Liver (tissue), 9 donors: ENCODE results near the gene IGF1R. TPM values are rescaled to one million over a fixed set of nuclear protein-coding genes. Genes with fewer than 3 reads are reported as not detected.

ENCODE experiments used
- DNase-seq: peaks from one replicate; pipeline ENCODE4 v3.0.0-alpha.2; 2017; ENCODE audit warnings: low spot score
- H3K27ac ChIP-seq, 2 donors: one replicate each; pipeline ENCODE4 v1.7.0; 2013; ENCODE audit warnings: inconsistent platforms in 2 of 2, low read length in 2 of 2, control low read depth in 1 of 2, low read depth in 1 of 2, mild to moderate bottlenecking in 1 of 2
- H3K27me3 ChIP-seq, 4 donors: one replicate each; pipeline versions ENCODE4 v1.6.1 to v1.7.0; 2013; ENCODE audit warnings: low read length in 3 of 4, inconsistent platforms in 1 of 4, mild to moderate bottlenecking in 1 of 4, moderate library complexity in 1 of 4; ENCODE audit not compliant: control insufficient read depth in 4 of 4, insufficient read depth in 4 of 4
- H3K36me3 ChIP-seq, 4 donors: one replicate each; pipeline versions ENCODE4 v1.6.1 to v1.7.0; 2013; ENCODE audit warnings: low read length in 3 of 4, mild to moderate bottlenecking in 3 of 4, low read depth in 1 of 4, moderate library complexity in 1 of 4; ENCODE audit not compliant: control insufficient read depth in 4 of 4, insufficient read depth in 3 of 4
- H3K4me1 ChIP-seq, 4 donors: one replicate each; pipeline versions ENCODE4 v1.6.1 to v1.7.0; 2013; ENCODE audit warnings: low read length in 3 of 4, mild to moderate bottlenecking in 3 of 4, moderate library complexity in 1 of 4; ENCODE audit not compliant: control insufficient read depth in 4 of 4, insufficient read depth in 4 of 4
- H3K4me3 ChIP-seq, 3 donors: one replicate each; pipeline versions ENCODE4 v1.6.1 to v1.7.0; 2013; ENCODE audit warnings: low read length in 3 of 3, control low read depth in 1 of 3, low read depth in 1 of 3, mild to moderate bottlenecking in 1 of 3
- H3K9ac ChIP-seq, 2 donors: one replicate each; pipeline ENCODE4 v1.7.0; 2013; ENCODE audit warnings: low read length in 2 of 2, mild to moderate bottlenecking in 2 of 2, moderate library complexity in 2 of 2, control low read depth in 1 of 2, low read depth in 1 of 2
- H3K9me3 ChIP-seq, 4 donors: one replicate each; pipeline versions ENCODE4 v1.6.1 to v1.7.0; 2013; ENCODE audit warnings: low read length in 3 of 4; ENCODE audit not compliant: control insufficient read depth in 4 of 4
- FOXA2 ChIP-seq: IDR thresholded peaks from 2 replicates; pipeline ENCODE4 v1.6.1; 2016; ENCODE audit warnings: antibody characterized with exemption
- HNF4A ChIP-seq, 2 donors: conservative IDR thresholded peaks; 2 replicates each; pipeline ENCODE4 v1.6.1; 2016; ENCODE audit warnings: antibody characterized with exemption in 2 of 2, mild to moderate bottlenecking in 2 of 2
- HNF4G ChIP-seq: IDR thresholded peaks from 2 replicates; pipeline ENCODE4 v1.6.1; 2016; ENCODE audit warnings: antibody characterized with exemption
- JUND ChIP-seq, 2 donors: IDR thresholded peaks; 2 replicates each; pipeline ENCODE4 v1.6.1; 2016; ENCODE audit warnings: antibody characterized with exemption in 2 of 2
- RAD21 ChIP-seq, 2 donors: IDR thresholded peaks; 2 replicates each; pipeline ENCODE4 v1.6.1; 2016; ENCODE audit warnings: antibody characterized with exemption in 2 of 2, mild to moderate bottlenecking in 2 of 2
- RXRA ChIP-seq, 2 donors: IDR thresholded peaks; 2 replicates each; pipeline ENCODE4 v1.6.1; 2017 to 2018; ENCODE audit warnings: antibody characterized with exemption in 2 of 2, mild to moderate bottlenecking in 1 of 2
- SP1 ChIP-seq: IDR thresholded peaks from 2 replicates; pipeline ENCODE4 v1.6.1; 2018; ENCODE audit warnings: antibody characterized with exemption, mild to moderate bottlenecking
- WGBS: extraction: QIAGEN DNeasy Blood & Tissue Kit; methylation state at CpG from one replicate; pipeline ENCODE4 v1.1.7; 2013; 5-methylcytosine and 5-hydroxymethylcytosine counted together
- polyA plus RNA-seq, 2 donors: library from polyadenylated mRNA; stranded (reverse) in 1 of 2; unstranded in 1 of 2; fragments of 200-250 nt in 1 of 2; fragments of >200 nt in 1 of 2; fragmentation: Nextera tagmentation in 1 of 2; extraction: Ambion mirVana in 1 of 2; gene quantifications; one replicate each; pipeline versions ENCODE4 v1.2.1 to v1.2.3, GENCODE V29; 2013 to 2015
- total RNA-seq, 2 donors: library from RNA; depleted of rRNA; stranded (reverse); fragments of >200 nt; gene quantifications; one replicate each; pipeline ENCODE4 v1.2.3, GENCODE V29; 2014
- TF ChIP-seq, protein P1 (sequence below): IDR thresholded peaks from 2 replicates; pipeline ENCODE4 v1.6.1; 2016; ENCODE audit warnings: antibody characterized with exemption
- TF ChIP-seq, protein P2 (sequence below): IDR thresholded peaks from 2 replicates; pipeline ENCODE4 v1.6.1; 2016; ENCODE audit warnings: antibody characterized with exemption, mild to moderate bottlenecking
- TF ChIP-seq, protein P3 (sequence below): IDR thresholded peaks from 2 replicates; pipeline ENCODE4 v1.6.1; 2016; ENCODE audit warnings: antibody characterized with exemption
- TF ChIP-seq, protein P4 (sequence below): fragments of 150-350 bp; IDR thresholded peaks from 2 replicates; pipeline ENCODE4 v1.5.1; 2017; ENCODE audit warnings: improper control_type of control experiment, low read depth, low read length; ENCODE audit not compliant: missing input control
- TF ChIP-seq, protein P5 (sequence below): IDR thresholded peaks from 2 replicates; pipeline ENCODE4 v1.6.1; 2016; ENCODE audit warnings: antibody characterized with exemption
- donor health status: healthy.
- donor health status: healthy.
- donor health status: healthy.
- donor health status: healthy.
- donor health status: healthy.

Gene IGF1R
- total and polyA plus RNA-seq, 4 donors: 0.69 to 10.3 (median 3.2) TPM

DNA sequence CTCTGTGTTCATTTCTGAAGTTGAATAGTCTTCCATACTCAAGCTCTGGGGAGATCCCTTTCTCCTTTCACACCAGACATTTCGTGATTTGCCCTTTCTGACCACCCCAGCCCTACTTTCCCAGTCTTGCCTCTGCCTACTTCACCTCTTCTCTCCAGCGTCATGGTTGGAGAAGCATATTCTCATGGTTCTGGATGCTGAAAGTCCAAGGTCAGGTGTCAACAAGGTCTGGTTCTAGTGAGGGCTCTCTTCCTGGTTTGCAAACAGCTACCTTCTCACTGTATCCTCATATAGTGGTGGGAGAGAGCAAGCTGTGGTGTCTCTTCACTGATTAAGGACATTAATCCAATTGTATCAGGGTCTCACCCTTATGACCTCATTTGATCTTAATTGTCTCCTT lies 169.4 kb downstream of the IGF1R start:
- H3K9me3 ChIP-seq: peaks cover 0 to 8% (median 2%) of the 10 kb centered on the region in 4 donors
- H3K4me3 ChIP-seq: no peak overlapping the region
- no peak for DNase-seq
- H3K9ac ChIP-seq: no peak overlapping the region
- no peak overlapping the region for H3K27ac ChIP-seq
- H3K27me3 ChIP-seq: no peaks in the 10 kb centered on the region
- 87% methylated on average over 2 of the region's 2 CpGs for WGBS
- no peaks in the 10 kb centered on the region for H3K36me3 ChIP-seq
- TF ChIP-seq SP1 (no peak), FOXA2 (no peak), HNF4A (conservative IDR thresholded peaks at IDR 0.05) (no peak), RAD21 (IDR thresholded peaks at IDR 0.05) (no peak)
- TF ChIP-seq, protein P1, sequence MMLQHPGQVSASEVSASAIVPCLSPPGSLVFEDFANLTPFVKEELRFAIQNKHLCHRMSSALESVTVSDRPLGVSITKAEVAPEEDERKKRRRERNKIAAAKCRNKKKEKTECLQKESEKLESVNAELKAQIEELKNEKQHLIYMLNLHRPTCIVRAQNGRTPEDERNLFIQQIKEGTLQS: no peak
- TF ChIP-seq, protein P2, sequence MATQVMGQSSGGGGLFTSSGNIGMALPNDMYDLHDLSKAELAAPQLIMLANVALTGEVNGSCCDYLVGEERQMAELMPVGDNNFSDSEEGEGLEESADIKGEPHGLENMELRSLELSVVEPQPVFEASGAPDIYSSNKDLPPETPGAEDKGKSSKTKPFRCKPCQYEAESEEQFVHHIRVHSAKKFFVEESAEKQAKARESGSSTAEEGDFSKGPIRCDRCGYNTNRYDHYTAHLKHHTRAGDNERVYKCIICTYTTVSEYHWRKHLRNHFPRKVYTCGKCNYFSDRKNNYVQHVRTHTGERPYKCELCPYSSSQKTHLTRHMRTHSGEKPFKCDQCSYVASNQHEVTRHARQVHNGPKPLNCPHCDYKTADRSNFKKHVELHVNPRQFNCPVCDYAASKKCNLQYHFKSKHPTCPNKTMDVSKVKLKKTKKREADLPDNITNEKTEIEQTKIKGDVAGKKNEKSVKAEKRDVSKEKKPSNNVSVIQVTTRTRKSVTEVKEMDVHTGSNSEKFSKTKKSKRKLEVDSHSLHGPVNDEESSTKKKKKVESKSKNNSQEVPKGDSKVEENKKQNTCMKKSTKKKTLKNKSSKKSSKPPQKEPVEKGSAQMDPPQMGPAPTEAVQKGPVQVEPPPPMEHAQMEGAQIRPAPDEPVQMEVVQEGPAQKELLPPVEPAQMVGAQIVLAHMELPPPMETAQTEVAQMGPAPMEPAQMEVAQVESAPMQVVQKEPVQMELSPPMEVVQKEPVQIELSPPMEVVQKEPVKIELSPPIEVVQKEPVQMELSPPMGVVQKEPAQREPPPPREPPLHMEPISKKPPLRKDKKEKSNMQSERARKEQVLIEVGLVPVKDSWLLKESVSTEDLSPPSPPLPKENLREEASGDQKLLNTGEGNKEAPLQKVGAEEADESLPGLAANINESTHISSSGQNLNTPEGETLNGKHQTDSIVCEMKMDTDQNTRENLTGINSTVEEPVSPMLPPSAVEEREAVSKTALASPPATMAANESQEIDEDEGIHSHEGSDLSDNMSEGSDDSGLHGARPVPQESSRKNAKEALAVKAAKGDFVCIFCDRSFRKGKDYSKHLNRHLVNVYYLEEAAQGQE: no peak
- TF ChIP-seq, protein P3, sequence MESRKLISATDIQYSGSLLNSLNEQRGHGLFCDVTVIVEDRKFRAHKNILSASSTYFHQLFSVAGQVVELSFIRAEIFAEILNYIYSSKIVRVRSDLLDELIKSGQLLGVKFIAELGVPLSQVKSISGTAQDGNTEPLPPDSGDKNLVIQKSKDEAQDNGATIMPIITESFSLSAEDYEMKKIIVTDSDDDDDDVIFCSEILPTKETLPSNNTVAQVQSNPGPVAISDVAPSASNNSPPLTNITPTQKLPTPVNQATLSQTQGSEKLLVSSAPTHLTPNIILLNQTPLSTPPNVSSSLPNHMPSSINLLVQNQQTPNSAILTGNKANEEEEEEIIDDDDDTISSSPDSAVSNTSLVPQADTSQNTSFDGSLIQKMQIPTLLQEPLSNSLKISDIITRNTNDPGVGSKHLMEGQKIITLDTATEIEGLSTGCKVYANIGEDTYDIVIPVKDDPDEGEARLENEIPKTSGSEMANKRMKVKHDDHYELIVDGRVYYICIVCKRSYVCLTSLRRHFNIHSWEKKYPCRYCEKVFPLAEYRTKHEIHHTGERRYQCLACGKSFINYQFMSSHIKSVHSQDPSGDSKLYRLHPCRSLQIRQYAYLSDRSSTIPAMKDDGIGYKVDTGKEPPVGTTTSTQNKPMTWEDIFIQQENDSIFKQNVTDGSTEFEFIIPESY: no peak
- no peaks in the 10 kb centered on the region for H3K4me1 ChIP-seq

DNA sequence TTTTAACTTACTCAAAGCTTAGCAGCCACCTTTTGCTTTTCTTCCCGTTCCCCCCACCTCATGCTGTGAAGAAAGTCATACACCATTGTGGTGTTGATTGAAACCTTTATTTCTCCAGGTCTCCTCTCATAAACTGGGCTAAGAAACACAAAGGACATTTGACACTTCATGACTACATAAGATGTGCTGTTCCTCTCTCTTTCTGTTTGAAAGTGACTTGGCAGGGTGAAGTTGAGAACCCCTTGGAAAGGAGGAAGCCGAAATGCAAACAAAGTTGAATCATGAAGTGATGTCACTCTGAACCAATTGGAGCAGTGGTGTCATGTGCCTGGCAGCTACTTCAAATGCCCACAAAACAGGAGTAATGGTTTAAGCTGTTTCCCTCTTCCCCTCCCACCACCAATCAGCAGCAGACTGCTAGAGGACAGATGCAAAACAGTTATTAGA lies 174.7 kb downstream of the IGF1R start:
- H3K27ac ChIP-seq: no peak overlapping the region

More for the DNA sequence above, 174.7 kb downstream of the IGF1R start:
- Histone ChIP-seq H3K36me3 (no peaks in the 10 kb centered on the region), H3K4me3 (no peak overlapping the region), H3K4me1 (no peaks in the 10 kb centered on the region), H3K9ac (no peak overlapping the region), H3K9me3 (peaks cover under 1 to 21% (median 5%) of the 10 kb centered on the region in 4 donors), H3K27me3 (no peaks in the 10 kb centered on the region)
- TF ChIP-seq, protein P4, sequence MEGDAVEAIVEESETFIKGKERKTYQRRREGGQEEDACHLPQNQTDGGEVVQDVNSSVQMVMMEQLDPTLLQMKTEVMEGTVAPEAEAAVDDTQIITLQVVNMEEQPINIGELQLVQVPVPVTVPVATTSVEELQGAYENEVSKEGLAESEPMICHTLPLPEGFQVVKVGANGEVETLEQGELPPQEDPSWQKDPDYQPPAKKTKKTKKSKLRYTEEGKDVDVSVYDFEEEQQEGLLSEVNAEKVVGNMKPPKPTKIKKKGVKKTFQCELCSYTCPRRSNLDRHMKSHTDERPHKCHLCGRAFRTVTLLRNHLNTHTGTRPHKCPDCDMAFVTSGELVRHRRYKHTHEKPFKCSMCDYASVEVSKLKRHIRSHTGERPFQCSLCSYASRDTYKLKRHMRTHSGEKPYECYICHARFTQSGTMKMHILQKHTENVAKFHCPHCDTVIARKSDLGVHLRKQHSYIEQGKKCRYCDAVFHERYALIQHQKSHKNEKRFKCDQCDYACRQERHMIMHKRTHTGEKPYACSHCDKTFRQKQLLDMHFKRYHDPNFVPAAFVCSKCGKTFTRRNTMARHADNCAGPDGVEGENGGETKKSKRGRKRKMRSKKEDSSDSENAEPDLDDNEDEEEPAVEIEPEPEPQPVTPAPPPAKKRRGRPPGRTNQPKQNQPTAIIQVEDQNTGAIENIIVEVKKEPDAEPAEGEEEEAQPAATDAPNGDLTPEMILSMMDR: no peak
- TF ChIP-seq JUND (IDR thresholded peaks at IDR 0.05) (no peak), FOXA2 (no peak), HNF4G (no peak), RAD21 (IDR thresholded peaks at IDR 0.05) (no peak), RXRA (IDR thresholded peaks at IDR 0.05) (no peak), HNF4A (conservative IDR thresholded peaks at IDR 0.05) (no peak)
- TF ChIP-seq, protein P5, sequence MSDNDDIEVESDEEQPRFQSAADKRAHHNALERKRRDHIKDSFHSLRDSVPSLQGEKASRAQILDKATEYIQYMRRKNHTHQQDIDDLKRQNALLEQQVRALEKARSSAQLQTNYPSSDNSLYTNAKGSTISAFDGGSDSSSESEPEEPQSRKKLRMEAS: no peak
- no peak for DNase-seq
- WGBS: 55% methylated on average over 2 of the region's 2 CpGs
